Measurements from ENCODE around the gene ARHGAP4.

ARHGAP4 gene

DNA sequence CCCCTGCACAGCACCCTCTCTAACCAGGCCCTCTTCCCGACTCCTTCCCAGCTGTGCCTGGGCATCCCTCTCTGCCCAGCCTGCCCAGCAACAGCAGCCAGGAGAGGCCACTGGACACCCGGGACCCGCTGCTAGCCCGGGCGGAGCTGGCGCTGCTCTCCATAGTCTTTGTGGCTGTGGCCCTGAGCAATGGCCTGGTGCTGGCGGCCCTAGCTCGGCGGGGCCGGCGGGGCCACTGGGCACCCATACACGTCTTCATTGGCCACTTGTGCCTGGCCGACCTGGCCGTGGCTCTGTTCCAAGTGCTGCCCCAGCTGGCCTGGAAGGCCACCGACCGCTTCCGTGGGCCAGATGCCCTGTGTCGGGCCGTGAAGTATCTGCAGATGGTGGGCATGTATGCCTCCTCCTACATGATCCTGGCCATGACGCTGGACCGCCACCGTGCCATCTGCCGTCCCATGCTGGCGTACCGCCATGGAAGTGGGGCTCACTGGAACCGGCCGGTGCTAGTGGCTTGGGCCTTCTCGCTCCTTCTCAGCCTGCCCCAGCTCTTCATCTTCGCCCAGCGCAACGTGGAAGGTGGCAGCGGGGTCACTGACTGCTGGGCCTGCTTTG is 20.5 kb downstream of the ARHGAP4 start:
- no peak for DNase-seq (ENCODE audit: low read depth)

DNA sequence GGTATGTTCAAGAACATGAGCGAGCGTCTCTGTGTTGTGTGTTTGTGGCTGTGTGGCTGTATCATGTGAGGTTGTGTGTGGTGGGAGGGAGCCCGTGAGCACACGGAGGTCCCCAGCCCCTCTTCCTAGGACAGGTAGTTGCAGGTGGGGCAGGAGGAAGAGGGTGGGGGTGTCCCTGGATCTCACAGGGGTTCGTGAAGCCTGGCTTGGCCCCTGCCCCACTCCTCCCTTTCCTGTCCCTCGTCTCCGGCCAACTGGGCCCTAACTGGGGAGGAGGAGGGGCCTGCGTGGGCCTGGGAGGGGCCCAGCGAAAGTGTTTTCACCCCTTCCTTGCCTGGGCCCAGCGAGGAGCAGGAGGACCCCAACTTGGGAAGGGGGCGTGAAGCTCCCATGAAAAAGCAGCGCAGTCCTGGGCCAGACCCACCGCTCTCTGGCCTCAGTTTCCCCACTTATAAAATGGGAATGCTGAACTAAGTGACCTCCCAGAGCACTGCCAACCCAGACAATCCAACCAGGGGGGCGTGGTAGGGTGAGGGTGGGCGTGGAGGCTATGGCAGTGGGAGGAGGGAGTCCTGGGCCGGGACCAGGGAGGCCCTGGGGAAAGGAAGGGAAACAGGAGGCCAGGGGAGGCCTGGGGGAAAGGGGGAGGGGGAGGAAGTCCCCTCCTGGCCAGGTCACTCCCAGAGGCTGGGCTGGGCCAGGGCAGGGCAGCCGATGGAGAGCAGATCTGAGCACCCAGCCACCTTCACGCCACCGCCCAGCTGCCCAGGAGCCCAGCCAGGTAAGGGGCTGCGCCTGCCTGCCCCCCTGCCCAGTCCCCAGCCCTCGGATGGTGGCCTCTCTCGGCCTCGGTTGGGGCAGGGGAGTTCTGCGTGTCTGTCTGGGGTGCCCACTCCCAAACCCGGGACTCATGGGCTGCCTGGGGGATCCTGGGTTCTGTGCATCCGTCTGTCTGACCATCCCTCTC is 21.8 kb downstream of the ARHGAP4 start, which contains the start of gene AVPR2:
AVPR2 (plus strand) TSS at position 683 of the 967 bp plus-strand sequence. CDS start 473 bp downstream, outside the sequence.
- DNase-seq (ENCODE audit: low read depth) = no peak

DNA sequence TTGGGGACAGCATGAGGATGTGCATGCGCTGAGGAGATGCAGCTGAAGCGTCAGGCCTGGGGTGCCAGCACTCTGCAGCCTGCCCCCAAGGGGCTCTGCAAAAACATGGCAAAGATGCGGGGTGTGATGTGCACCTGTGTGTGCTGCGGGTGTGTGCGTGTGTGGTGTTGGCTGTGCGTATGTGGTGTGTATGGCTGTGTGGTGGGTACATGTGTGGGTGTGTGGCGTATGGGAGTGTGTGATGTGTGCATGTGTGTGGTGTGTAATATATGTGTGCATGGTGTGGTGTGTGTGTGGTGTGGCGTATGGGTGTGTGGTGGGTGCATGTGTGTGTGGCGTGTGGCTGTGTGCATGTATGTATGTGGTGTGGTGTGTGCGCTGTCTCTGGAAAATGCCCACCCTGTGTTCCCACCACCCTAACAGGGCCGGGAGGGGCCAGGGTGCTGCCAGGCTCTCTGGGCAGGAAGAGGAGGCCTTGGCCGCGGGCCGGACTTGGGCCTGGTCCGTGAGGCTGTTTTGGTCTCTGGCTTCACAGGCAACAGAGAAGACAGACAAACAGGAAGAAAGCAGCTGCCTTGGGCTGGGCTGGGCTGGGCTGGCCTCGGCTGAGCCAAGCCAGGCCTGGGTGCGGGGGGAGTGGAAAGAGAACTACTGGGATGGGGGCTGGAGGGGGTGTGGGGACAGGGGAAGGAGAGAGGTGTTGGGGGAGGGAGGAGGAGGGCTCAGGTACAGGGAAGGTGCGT is 22.7 kb downstream of the ARHGAP4 start:
- no peak for DNase-seq (ENCODE audit: low read depth)

DNA sequence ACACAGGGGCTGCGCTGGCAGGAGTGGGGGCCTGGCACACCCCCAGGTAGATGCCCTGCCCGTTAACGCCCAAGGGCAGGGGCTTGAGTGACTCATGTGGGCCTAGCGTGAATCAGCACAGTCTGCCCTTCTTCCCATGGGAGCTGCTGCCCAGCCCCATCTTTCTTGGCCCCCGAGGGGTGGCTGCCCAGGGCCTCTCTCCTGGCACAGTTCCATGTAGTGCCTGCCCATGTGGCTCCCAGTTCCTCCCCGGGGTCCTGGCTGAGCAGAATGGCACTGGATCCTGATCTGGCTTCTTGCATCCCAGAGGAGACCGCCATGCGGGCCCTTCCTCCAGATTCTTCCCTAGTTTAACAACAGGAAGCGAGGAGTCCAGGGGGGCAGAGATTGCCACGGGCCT is 23.7 kb downstream of the ARHGAP4 start:
- no peak for DNase-seq (ENCODE audit: low read depth)

DNA sequence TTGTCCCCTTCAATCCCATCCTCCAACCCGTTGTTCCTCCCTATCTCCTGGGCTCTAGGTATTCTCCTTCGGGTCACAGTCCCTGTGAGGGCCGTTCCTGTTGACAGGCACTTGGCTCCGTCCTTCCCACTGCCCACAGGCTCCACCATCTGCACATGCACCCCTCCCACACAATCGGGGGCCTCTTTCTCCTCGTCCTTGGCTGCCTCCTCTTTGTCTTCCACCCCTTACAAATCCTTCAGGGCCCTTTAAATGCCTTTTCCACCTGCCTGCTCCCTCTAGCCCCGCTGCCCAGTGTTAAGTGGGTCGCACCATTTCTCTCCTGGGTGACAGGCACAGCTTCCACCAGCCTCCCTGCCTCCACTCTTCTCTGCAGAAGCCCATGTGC is 24.3 kb downstream of the ARHGAP4 start:
- DNase-seq (ENCODE audit: low read depth) = no peak

DNA sequence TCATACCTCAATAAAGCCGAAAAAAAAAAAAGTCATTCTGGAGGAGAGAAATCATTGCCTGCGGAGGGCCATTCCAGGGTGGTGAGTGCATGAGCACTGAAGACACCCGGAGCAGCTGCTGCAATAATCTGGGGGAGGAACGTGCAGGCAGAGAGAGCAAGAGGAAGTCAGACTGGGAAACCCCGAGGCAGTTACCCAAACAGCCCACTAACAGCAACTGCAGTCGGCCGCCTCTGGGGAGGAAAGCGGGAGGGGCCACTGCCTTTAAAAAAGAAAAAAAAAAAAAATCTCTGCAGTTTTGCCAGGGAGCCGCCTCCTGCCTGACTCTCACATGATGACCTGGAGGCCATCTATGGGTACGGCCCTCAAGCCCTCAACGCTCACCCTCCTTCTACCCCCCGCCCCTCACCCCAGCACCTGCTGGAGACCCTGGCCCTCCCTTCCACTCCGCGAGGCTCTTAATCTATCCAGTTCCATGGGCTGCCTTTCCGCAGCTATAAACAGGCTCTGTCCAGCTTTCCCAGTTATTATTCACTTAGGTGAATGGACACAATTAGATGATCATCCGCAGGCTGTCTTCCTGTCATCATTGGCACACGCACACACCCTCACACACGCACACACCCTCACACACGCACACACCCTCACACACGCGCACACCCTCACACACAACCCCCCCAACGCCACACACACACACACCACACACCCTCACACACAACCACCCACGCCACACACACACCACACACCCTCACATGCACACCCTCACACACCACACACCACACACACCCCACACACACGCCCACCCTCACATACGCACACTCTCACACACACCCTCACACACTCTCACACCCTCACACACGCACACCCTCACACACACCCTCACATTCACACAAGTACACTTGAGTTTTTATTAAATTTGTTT is 25.0 kb downstream of the ARHGAP4 start:
- peak; percentile 47 for DNase-seq (ENCODE audit: low read depth)

DNA sequence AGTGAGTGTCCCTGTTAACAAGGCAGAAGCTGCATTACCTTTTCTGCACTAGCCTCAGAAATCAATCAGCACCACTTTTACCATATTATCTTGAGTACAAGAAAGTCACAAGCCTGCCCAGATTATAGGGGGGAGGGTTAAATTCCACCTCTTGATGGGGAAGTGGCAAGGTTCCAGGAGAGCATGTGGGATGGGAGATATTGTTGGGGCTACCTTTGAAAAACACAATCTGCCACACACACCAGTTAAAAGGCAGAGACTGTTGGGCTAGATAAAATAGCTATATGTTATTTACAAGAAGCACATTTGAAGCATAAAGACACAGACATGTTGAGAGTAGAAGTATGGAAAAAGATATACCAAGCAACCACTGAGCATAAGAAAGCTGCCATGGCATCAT is 28.2 kb downstream of the ARHGAP4 start:
- no peak for DNase-seq (ENCODE audit: low read depth)

DNA sequence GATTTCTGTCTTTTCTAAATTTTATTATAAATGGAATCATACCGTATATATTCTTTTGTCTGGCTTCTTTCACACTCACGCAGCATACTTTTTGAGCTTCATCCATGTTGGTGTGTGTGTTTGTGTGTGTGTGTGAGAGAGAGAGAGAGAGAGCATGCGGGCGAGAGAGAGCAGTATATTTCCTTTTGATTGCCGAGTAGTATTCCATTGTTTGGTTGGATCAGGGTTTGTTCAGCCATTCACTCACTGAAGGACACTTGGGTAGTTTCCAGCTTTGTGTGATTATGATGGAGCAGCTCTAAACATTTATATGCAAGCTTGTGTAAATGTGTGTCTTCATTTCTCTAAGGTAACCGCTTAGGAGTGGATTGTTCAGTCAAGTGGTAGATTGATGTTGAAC is 36.9 kb downstream of the ARHGAP4 start:
- DNase-seq (ENCODE audit: low read depth) = no peak

DNA sequence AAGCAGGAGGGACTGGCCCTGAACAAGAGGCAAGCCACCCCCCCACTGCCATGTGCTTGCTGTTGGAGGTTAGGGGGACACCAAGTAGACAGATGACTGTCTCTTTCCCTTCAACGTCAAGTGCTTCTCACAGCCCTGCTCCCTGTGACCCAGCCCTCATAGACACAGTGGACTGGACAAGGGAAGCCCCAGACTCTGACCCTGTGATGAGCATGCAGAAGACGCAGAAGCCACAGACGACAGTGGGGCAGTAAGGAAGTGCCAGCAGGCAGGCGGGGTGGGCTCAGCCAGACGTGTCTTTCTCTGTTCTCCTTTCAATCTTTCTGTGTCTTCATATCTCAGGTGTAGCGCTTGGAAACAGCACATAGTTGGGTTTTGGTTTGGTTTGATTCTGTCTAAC is 37.7 kb downstream of the ARHGAP4 start:
- no peak for DNase-seq (ENCODE audit: low read depth)

DNA sequence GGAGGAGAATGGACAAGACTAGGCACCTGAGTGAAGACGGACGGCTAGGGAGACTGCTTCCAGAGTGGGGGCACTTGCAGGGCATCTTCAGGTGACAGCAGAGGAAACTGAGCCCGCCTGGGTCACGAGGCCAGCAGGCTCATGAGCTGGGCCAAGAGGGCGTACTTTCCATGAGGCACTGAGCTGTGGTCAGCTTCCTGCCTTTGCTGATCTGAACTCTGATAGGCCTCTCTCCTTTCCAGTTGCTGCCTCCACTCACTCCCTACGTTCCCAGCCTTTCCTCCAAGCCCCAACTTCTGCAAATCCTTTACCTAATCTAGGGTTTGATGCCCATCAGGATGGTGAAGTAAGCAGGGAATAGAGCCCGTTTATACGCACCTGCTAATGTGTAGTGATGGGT is 38.7 kb downstream of the ARHGAP4 start:
- no peak for DNase-seq (ENCODE audit: low read depth)

DNA sequence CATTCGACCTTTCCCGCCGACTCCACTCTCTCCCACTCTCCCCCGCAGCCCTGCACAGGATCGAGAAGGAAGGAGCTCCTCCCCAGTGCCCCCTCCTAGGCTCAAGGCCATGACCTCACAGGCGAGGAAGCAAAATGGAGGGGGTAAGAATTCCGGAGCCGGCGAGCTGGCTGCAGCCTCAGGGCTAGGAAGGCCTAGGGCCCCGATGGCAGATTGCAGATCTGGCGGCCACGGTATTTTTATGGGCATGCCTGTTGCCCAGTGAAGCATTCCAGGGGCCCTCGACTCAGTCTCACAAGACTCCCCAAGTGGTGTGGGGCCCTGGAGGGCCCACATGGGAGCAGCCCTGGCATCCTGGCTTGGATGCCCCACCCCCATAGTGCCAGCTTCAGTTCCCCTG is 39.1 kb downstream of the ARHGAP4 start:
- DNase-seq (ENCODE audit: low read depth) = no peak

DNA sequence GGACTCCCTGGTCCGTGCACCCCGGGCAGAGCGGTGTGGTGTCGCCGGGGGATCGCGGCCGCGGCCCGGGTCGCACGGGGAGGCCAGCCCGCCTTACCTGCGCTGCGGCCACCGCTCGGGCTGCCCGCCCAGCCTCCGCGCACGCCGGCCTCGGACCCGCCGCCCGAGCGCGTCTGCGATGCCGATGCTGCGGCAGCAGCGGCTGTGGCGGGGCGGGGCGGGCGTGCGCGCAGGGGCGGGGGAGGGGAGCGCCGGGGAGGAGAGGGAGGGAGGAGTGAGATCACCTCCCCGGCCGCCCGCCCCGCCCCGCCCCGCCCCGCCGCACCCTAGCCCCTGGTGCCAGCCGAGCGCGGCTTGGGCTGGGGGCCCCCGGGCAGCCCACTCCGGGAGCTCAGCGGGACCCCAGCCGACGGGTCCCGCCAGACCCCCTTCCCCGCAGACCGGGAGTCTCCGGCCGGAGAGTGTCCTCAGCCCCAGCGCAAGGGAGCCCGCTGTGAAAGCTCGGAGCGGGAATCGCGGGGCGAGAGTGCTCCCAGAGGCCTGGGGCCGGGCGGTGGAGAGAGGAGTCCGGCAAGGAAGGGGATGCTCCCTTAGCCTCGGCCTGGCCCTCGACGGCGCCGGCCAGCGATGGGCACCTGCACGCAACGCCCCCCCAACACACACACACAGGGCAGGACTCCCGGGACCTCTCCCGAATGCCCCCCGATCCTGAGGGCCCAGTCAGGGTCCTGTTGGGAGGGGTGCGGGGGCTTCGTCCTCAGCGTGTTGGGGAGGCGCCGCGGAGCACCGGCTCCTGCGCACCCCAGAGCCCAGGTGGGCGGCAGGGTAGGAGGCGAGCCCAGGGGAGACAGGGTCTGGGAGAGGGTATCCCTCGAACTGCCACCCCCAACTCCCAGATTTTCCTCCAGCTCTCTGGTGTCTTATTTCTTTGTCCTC is 39.8 kb downstream of the ARHGAP4 start, which contains the start of gene L1CAM:
L1CAM (minus strand) TSS at position 206 of the 936 bp plus-strand sequence. CDS start 10,337 bp downstream, outside the sequence.
- no peak for DNase-seq (ENCODE audit: low read depth)

DNA sequence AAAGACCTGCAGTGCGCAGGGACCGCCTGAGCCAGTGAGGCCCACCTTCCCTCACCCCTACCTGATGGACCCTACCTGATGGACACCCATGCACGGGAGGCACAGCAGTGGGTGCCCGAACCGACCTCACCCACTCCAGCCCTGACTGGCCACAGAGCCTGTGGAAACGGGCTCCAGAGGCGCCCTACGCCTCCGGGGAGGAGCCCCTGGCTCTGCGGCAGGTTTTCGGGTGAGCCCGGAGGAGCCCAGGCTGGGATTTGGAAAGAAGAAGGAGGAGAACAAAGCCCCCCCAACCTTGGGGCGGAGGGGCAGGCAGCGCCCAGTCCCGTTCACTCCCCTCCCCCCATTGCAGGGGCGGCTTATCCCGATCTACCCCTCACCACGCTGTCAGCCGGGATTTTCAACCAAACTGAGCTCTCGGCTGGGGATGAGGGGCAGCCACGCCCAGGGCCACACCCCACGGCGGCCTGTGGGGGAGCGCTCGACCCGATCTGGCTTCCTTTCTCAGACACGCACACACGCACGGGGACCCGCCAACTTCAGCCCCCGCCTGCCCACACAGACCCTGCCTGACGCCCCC is 40.8 kb downstream of the ARHGAP4 start:
- no peak for DNase-seq (ENCODE audit: low read depth)

DNA sequence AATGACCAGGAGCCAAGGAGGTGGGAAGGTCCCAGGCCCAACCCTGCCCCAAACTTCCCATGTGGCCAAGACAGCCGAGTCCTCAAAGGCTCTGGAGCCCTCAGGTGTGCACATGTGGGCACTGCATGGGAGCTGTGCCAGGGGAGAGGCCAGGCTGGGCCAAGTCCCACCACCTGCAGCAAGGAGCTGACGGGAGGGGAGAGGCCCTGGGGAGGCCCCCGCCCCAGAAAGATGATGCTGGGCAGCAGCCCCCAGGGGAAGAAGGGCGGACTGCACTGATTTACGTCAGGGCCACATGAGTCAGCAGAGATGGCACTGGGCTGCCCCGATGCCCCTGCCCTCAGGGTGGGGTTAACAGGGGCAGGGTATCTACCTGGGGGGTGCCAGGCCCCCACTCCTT is 41.5 kb downstream of the ARHGAP4 start:
- no peak for DNase-seq (ENCODE audit: low read depth)

DNA sequence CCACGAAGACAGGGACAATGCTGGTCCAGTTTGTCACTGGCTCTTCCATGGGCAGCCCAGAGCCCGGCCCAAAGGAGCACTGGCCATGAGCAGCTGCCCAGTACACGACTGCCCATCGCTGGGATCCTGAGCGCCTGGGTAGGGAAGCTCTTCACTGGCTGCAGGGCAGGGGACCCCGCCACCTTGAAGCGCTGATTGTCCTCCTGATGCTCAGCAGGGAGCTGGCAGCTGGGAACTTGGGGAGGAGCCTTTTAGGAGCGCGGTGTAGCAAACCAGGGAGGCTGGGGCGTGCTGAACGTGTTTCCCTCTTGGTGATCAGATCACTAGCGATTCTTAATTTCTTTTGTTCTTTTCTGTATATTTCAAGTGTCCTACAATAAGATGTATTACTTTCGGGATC is 41.9 kb downstream of the ARHGAP4 start:
- no peak for DNase-seq (ENCODE audit: low read depth)

DNA sequence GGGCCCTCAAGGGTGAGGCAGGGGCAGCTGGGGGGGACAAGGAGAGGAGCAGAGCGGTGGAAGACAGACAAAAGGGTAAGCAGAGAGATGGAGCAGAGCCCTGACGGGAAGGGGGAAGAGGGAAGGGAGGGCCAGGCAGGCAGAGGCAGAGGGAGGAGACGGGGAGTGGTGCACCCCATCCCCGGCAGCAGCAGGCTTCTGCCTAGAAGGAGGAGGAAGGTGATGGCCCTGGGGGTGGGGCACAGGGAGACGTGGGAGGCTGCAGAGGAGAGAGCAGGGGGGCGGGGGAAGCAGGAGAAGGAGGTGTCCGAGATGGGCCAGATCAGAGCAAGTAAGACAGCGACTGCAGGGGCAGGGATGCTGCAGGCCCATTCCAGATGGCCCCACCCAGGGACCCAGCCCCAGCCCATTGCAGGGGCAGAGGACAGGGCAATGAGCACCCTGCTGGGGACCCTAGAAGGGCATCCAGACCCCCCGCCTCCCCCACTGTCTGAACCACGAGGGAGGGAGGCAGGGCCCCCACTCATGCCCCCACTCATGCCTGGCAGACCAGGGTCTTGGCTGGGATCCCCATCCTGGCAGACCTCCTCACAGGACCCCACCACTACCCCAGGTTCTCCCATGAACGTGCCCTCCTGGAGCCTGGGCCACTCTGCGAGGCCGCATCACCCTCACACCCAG is 42.8 kb downstream of the ARHGAP4 start:
- DNase-seq (ENCODE audit: low read depth) = no peak

DNA sequence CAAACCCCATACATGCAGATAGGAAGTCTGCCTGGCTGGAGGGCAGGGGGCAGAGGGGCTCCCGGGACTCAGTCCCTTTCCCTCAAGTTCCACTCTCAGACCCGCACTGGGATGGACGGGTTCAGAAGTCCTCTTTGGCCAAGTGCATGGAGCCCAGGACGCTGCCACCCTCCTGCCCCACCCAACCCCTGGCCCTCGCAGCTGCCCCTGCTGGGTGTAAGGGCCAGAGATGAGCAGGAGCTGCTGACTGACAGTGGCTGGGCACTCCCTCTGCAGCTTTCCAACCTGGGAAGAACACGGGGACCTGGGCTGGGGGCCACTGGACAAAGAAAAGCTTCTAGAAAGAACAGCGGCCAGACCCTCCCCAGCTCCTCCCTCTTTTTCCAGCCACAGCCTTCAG is 43.5 kb downstream of the ARHGAP4 start:
- DNase-seq (ENCODE audit: low read depth) = no peak

DNA sequence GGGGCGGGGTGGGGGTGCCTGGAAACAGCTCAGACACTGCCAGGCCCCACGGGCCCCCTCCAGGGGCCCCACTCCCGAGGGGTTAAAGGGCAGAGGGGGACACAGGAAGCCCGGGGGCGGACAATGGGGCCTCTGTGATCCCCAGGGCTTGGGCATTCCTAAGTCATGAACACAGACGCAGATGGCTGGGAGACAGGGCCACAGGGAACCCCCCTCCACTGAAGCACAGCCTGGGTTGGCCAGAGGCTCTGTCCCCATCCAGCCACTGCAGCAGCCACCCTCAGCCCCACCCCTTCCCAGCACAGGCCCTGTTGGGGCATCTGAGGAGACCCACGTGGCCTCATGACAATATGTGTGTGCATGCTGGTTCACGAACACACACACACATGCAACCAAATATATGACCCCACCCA is 44.0 kb downstream of the ARHGAP4 start:
- DNase-seq (ENCODE audit: low read depth) = no peak

DNA sequence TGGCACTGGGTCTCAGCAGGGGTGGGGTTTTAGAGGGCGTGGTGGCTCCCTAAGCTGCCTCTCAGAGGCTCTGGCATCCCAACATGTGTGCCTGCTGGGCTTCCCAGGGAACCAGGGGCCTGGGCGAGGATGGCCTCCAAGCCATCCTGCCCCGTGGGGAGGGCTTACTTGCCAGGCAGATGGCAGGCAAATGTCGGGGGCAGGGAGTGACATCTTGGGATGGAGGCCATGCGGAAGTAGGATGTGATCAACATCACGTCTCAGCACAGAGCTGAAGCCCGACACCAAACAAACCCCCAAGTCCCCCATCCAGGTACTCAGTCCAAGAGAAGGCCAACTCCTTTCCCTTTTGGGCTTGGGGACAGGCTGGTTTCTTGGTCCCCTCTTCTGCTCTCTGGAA is 44.8 kb downstream of the ARHGAP4 start:
- DNase-seq (ENCODE audit: low read depth) = no peak

Measured in fibroblast of the conjunctiva (primary cell).